SK-N-SH treated with all-trans-retinoic acid at 6 μM for 48 hours (cell line): ENCODE measurements around the gene CDH4.
"Not testable (repeated sequence)": the region's sequence is repeated elsewhere in the genome, so short reads cannot be mapped to it uniquely, and the experiment has no call there.

ENCODE experiments used
- ATAC-seq: fragments of 200-7000 bp; cut with Tn5 transposase; 3 replicates; pipeline ENCODE4 v1.9.1; 2020; ENCODE audit warnings: mild to moderate bottlenecking, moderate library complexity
- ARNTL ChIP-seq: fragments of 450-650 bp; formaldehyde crosslinking; IDR thresholded peaks from 2 replicates; pipeline ENCODE4 v1.5.0; 2020; ENCODE audit warnings: low read depth, mild to moderate bottlenecking, moderate library complexity, borderline replicate concordance
- BACH2 ChIP-seq: fragments of 250-450 bp; sonication (Bioruptor Pico); IDR thresholded peaks from 2 replicates; pipeline ENCODE4 v1.9.0; 2021; ENCODE audit warnings: mild to moderate bottlenecking, borderline replicate concordance
- CREB5 ChIP-seq: fragments of 250-450 bp; sonication (Bioruptor Pico); IDR thresholded peaks from 2 replicates; pipeline ENCODE4 v1.5.1; 2020; ENCODE audit warnings: low read depth, mild to moderate bottlenecking, moderate library complexity
- CSDC2 ChIP-seq: fragments of 250-450 bp; sonication (Bioruptor Pico); IDR thresholded peaks from 2 replicates; pipeline ENCODE4 v1.5.0; 2020; ENCODE audit warnings: mild to moderate bottlenecking, moderate library complexity
- ESRRG ChIP-seq: fragments of 250-450 bp; sonication (Bioruptor Pico); IDR thresholded peaks from 2 replicates; pipeline ENCODE4 v1.6.1; 2021; ENCODE audit warnings: mild to moderate bottlenecking
- GLIS3 ChIP-seq: fragments of 250-450 bp; sonication (Bioruptor Pico); IDR thresholded peaks from 2 replicates; pipeline ENCODE4 v1.5.0; 2020; ENCODE audit warnings: mild to moderate bottlenecking, moderate library complexity
- ISL1 ChIP-seq: fragments of 250-450 bp; sonication (Bioruptor Pico); IDR thresholded peaks from 2 replicates; pipeline ENCODE4 v2.1.2; 2022; ENCODE audit warnings: mild to moderate bottlenecking, moderate library complexity
- OSR1 ChIP-seq: fragments of 250-450 bp; sonication (Bioruptor Pico); IDR thresholded peaks from 2 replicates; pipeline ENCODE4 v1.8.0; 2022; ENCODE audit warnings: moderate library complexity, mild to moderate bottlenecking, inconsistent platforms
- PATZ1 ChIP-seq: fragments of 250-450 bp; sonication (Bioruptor Pico); IDR thresholded peaks from 2 replicates; pipeline ENCODE4 v1.8.0; 2020; ENCODE audit warnings: mild to moderate bottlenecking, moderate library complexity, borderline replicate concordance
- POU6F1 ChIP-seq: fragments of 250-450 bp; sonication (Bioruptor Pico); IDR thresholded peaks from 2 replicates; pipeline ENCODE4 v1.8.0; 2021; ENCODE audit warnings: low read depth, mild to moderate bottlenecking, moderate library complexity, borderline replicate concordance
- PPARA ChIP-seq: fragments of 250-450 bp; sonication (Bioruptor Pico); IDR thresholded peaks from 2 replicates; pipeline ENCODE4 v1.5.0; 2020; ENCODE audit warnings: mild to moderate bottlenecking, borderline replicate concordance
- RARB ChIP-seq: fragments of 250-450 bp; sonication (Bioruptor Pico); IDR thresholded peaks from 2 replicates; pipeline ENCODE4 v1.8.0; 2021; ENCODE audit warnings: mild to moderate bottlenecking, moderate library complexity
- SNAI2 ChIP-seq: fragments of 250-450 bp; sonication (Bioruptor Pico); IDR thresholded peaks from 2 replicates; pipeline ENCODE4 v1.5.0; 2020; ENCODE audit warnings: mild to moderate bottlenecking, moderate library complexity
- TCF4 ChIP-seq: fragments of 250-450 bp; sonication (Bioruptor Pico); IDR thresholded peaks from 2 replicates; pipeline ENCODE4 v1.8.0; 2021; ENCODE audit warnings: mild to moderate bottlenecking, moderate library complexity, borderline replicate concordance
- TOX ChIP-seq: fragments of 250-450 bp; sonication (Bioruptor Pico); IDR thresholded peaks from 2 replicates; pipeline ENCODE4 v1.8.0; 2021; ENCODE audit warnings: mild to moderate bottlenecking, moderate library complexity, borderline replicate concordance
- ZC3H10 ChIP-seq: fragments of 250-450 bp; sonication (Bioruptor Pico); IDR thresholded peaks from 2 replicates; pipeline ENCODE4 v1.5.1; 2021; ENCODE audit warnings: mild to moderate bottlenecking, moderate library complexity
- ZFP3 ChIP-seq: fragments of 250-450 bp; sonication (Bioruptor Pico); IDR thresholded peaks from 2 replicates; pipeline ENCODE4 v1.5.0; 2020; ENCODE audit warnings: mild to moderate bottlenecking, moderate library complexity
- ZFP30 ChIP-seq: fragments of 450-650 bp; formaldehyde crosslinking; IDR thresholded peaks from 2 replicates; pipeline ENCODE4 v1.5.0; 2022; ENCODE audit warnings: mild to moderate bottlenecking, moderate library complexity
- ZNF565 ChIP-seq: fragments of 450-650 bp; formaldehyde crosslinking; conservative IDR thresholded peaks from 2 replicates; pipeline ENCODE4 v1.5.0; 2020; ENCODE audit warnings: low read depth, mild to moderate bottlenecking, moderate library complexity
- ZNF70 ChIP-seq: fragments of 450-650 bp; formaldehyde crosslinking; IDR thresholded peaks from 2 replicates; pipeline ENCODE4 v1.5.0; 2020; ENCODE audit warnings: mild to moderate bottlenecking, moderate library complexity
- ZNF8 ChIP-seq: fragments of 450-650 bp; formaldehyde crosslinking; IDR thresholded peaks from 2 replicates; pipeline ENCODE4 v1.5.0; 2020; ENCODE audit warnings: mild to moderate bottlenecking, moderate library complexity

CDH4 gene

GRCh38 chr20:61420781-61421180 is 168.7 kb downstream of the CDH4 start:
- no peak for ATAC-seq
- TF ChIP-seq BACH2 (CRISPR knock-in tag) (no peak), ZFP30 (no peak), ZC3H10 (CRISPR knock-in tag) (no peak), RARB (CRISPR knock-in tag) (no peak), SNAI2 (CRISPR knock-in tag) (no peak), ZNF8 (no peak), POU6F1 (CRISPR knock-in tag) (no peak), ZFP3 (CRISPR knock-in tag) (no peak), TOX (CRISPR knock-in tag) (no peak), PPARA (CRISPR knock-in tag) (no peak), TCF4 (CRISPR knock-in tag) (no peak), PATZ1 (no peak), ARNTL (CRISPR knock-in tag) (no peak), CREB5 (CRISPR knock-in tag) (no peak), ESRRG (no peak)
- TF ChIP-seq, all 23 proteins: peak for 0

- TF ChIP-seq ZC3H10 (CRISPR knock-in tag): no peak
- ATAC-seq: no peak
Measured at GRCh38 chr20:61422636-61423425, 170.8 kb downstream of the CDH4 start.

- TF ChIP-seq PPARA (CRISPR knock-in tag) (no peak), TOX (CRISPR knock-in tag) (no peak), GLIS3 (no peak), CSDC2 (CRISPR knock-in tag) (no peak), ZFP30 (no peak), ZNF70 (CRISPR knock-in tag) (no peak), POU6F1 (CRISPR knock-in tag) (no peak), ZNF565 (no peak), ZNF8 (no peak), SNAI2 (CRISPR knock-in tag) (no peak), RARB (CRISPR knock-in tag) (no peak), ZFP3 (CRISPR knock-in tag) (no peak), ZC3H10 (CRISPR knock-in tag) (no peak), OSR1 (no peak), BACH2 (CRISPR knock-in tag) (no peak)
- ATAC-seq: no peak
Measured at GRCh38 chr20:61424011-61424627, 172.1 kb downstream of the CDH4 start.

- TF ChIP-seq ESRRG (no peak), CREB5 (CRISPR knock-in tag) (no peak), ISL1 (CRISPR knock-in tag) (no peak), ZFP3 (CRISPR knock-in tag) (no peak), ZC3H10 (CRISPR knock-in tag) (no peak)
- ATAC-seq: no peak
Measured at GRCh38 chr20:61424628-61425420, 172.8 kb downstream of the CDH4 start.

GRCh38 chr20:61425541-61425991 is 173.5 kb downstream of the CDH4 start:
- ATAC-seq: not testable (repeated sequence)
